Neural cell (in vitro differentiated cells): ENCODE data around the gene CCDC201. TPM values are rescaled to one million over a fixed set of nuclear protein-coding genes. Genes with fewer than 3 reads are reported as not detected.

ENCODE experiments used
- H2AFZ ChIP-seq: fragments of 200-600, 300-800 bp; sonication (generic), shearing (Covaris generic); 2 replicates; pipeline ENCODE4 v1.6.0; 2014; ENCODE audit warnings: low read depth, mild to moderate bottlenecking, antibody characterized with exemption, low read length, moderate library complexity
- H3F3A ChIP-seq: fragments of 200-600 bp; shearing (Covaris generic); 2 replicates; pipeline ENCODE4 v1.6.1; 2016; ENCODE audit warnings: mild to moderate bottlenecking, moderate library complexity, mixed read lengths, antibody characterized with exemption, low read length; ENCODE audit not compliant: insufficient read depth, poor library complexity, severe bottlenecking
- H3K27ac ChIP-seq: fragments of 200-600, 300-800 bp; sonication (generic), shearing (Covaris generic); 2 replicates; pipeline ENCODE4 v1.5.1; 2014; ENCODE audit warnings: mild to moderate bottlenecking, low read length, moderate library complexity
- H3K27me3 ChIP-seq: fragments of 300-800, 200-600 bp; sonication (generic), shearing (Covaris generic); 2 replicates; pipeline ENCODE4 v1.6.0; 2014; ENCODE audit warnings: mild to moderate bottlenecking, low read depth, low read length, moderate library complexity; ENCODE audit not compliant: insufficient read depth
- H3K36me3 ChIP-seq: fragments of 300-800, 200-600 bp; sonication (generic), shearing (Covaris generic); 2 replicates; pipeline ENCODE4 v1.5.1; 2014; ENCODE audit warnings: mild to moderate bottlenecking, antibody characterized with exemption, low read length, moderate library complexity; ENCODE audit not compliant: insufficient read depth
- H3K4me2 ChIP-seq: fragments of 300-800, 200-600 bp; sonication (generic), shearing (Covaris generic); 2 replicates; pipeline ENCODE4 v1.6.0; 2014; ENCODE audit warnings: mild to moderate bottlenecking, low read length
- H3K4me3 ChIP-seq: fragments of 300-800, 200-600 bp; sonication (generic), shearing (Covaris generic); 2 replicates; pipeline ENCODE4 v1.5.1; 2014; ENCODE audit warnings: mild to moderate bottlenecking, low read length, moderate library complexity
- H3K79me2 ChIP-seq: fragments of 200-600 bp; shearing (Covaris generic); replicated peaks from 2 replicates; pipeline ENCODE4 v1.6.0; 2014; ENCODE audit warnings: mild to moderate bottlenecking, low read length, moderate library complexity; ENCODE audit not compliant: insufficient read depth
- H3K9ac ChIP-seq: fragments of 300-800, 200-600 bp; sonication (generic), shearing (Covaris generic); 2 replicates; pipeline ENCODE4 v1.6.1; 2016; ENCODE audit warnings: mild to moderate bottlenecking, low read length, mixed read lengths
- H3K9me2 ChIP-seq: fragments of 200-600 bp; shearing (Covaris generic); 2 replicates; pipeline ENCODE4 v1.6.1; 2016; ENCODE audit warnings: mild to moderate bottlenecking, low read length, mixed read lengths; ENCODE audit not compliant: insufficient read depth
- H3K9me3 ChIP-seq: fragments of 200-600, 300-800 bp; sonication (generic), shearing (Covaris generic); 2 replicates; pipeline ENCODE4 v1.6.1; 2016; ENCODE audit warnings: mild to moderate bottlenecking, mixed run types, low read length, moderate library complexity, mixed read lengths
- H4K20me1 ChIP-seq: fragments of 200-600 bp; shearing (Covaris generic); 2 replicates; pipeline ENCODE4 v1.6.1; 2016; ENCODE audit warnings: mild to moderate bottlenecking, mixed run types; ENCODE audit not compliant: insufficient read depth
- CTCF ChIP-seq: fragments of 450-650 bp; IDR thresholded peaks from 2 replicates; pipeline ENCODE4 v1.5.1; 2014; ENCODE audit warnings: antibody characterized with exemption, mild to moderate bottlenecking, moderate library complexity; ENCODE audit not compliant: poor library complexity, severe bottlenecking
- EP300 ChIP-seq: fragments of 450-650 bp; conservative IDR thresholded peaks from 2 replicates; pipeline ENCODE4 v1.6.1; 2014; ENCODE audit warnings: antibody characterized with exemption, mild to moderate bottlenecking, moderate library complexity; ENCODE audit not compliant: poor library complexity, severe bottlenecking
- EZH2 ChIP-seq: fragments of 200-600, 300-800 bp; shearing (Covaris generic), sonication (generic); IDR thresholded peaks from 2 replicates; pipeline ENCODE4 v1.6.1; 2014; ENCODE audit warnings: antibody characterized with exemption, low read length, borderline replicate concordance, mild to moderate bottlenecking; ENCODE audit not compliant: insufficient read depth, poor library complexity, severe bottlenecking
- MXI1 ChIP-seq: fragments of 450-650 bp; conservative IDR thresholded peaks from 2 replicates; pipeline ENCODE4 v1.6.1; 2014; ENCODE audit warnings: antibody characterized with exemption, mild to moderate bottlenecking; ENCODE audit not compliant: poor library complexity, severe bottlenecking
- POLR2AphosphoS5 ChIP-seq: IDR thresholded peaks from 2 replicates; pipeline ENCODE4 v1.6.1; 2012
- RAD21 ChIP-seq: fragments of 450-650 bp; conservative IDR thresholded peaks from 2 replicates; pipeline ENCODE4 v1.6.1; 2014; ENCODE audit warnings: antibody characterized with exemption, mild to moderate bottlenecking, moderate library complexity
- SMC3 ChIP-seq: fragments of 450-650 bp; conservative IDR thresholded peaks from 2 replicates; pipeline ENCODE4 v1.6.1; 2014; ENCODE audit warnings: antibody characterized with exemption, mild to moderate bottlenecking, moderate library complexity; ENCODE audit not compliant: poor library complexity
- TAF1 ChIP-seq: IDR thresholded peaks from 2 replicates; pipeline ENCODE4 v1.6.1; 2012; ENCODE audit warnings: low read depth
- polyA plus RNA-seq: library from polyadenylated mRNA; depleted of rRNA; stranded (reverse); fragments of >200 nt; gene quantifications from 2 replicates; pipeline ENCODE4 v1.2.3, GENCODE V29; 2014
- TF ChIP-seq, protein P1 (sequence below): IDR thresholded peaks from 2 replicates; pipeline ENCODE4 v1.6.1; 2012; ENCODE audit warnings: borderline replicate concordance

CCDC201 gene
- polyA plus RNA-seq, 1 donor from 2014 or later, result not detected

DNA sequence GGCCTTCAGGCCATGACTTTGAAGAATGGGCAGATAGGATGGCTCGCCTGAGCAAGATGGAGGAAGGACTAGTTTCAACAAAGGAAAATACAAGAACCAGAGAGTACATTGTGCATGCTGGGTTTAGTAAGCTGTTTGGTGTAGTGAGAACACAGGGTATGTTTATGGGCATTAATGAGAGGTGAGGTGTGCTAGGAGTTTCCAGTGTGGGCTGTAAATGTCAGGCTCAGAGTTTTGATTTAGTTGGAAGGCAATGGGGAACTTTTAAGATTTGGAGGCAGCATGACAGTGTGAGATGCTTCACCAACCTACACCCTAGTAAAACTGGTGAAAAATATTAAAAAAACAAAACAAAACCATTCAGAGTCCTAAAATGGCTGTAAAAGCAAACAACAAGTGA is 28.7 kb upstream of the CCDC201 start:
- no peaks in the 10 kb centered on the region for H3K79me2 ChIP-seq
- H3K4me3 ChIP-seq, result no peak overlapping the region
- H4K20me1 ChIP-seq, result no peaks in the 10 kb centered on the region
- no peak overlapping the region for H3K4me2 ChIP-seq
- no peak overlapping the region for H3K9ac ChIP-seq
- TF ChIP-seq SMC3, result no peak
- no peak for TF ChIP-seq RAD21
- TF ChIP-seq MXI1, result no peak
- TF ChIP-seq, protein P1, sequence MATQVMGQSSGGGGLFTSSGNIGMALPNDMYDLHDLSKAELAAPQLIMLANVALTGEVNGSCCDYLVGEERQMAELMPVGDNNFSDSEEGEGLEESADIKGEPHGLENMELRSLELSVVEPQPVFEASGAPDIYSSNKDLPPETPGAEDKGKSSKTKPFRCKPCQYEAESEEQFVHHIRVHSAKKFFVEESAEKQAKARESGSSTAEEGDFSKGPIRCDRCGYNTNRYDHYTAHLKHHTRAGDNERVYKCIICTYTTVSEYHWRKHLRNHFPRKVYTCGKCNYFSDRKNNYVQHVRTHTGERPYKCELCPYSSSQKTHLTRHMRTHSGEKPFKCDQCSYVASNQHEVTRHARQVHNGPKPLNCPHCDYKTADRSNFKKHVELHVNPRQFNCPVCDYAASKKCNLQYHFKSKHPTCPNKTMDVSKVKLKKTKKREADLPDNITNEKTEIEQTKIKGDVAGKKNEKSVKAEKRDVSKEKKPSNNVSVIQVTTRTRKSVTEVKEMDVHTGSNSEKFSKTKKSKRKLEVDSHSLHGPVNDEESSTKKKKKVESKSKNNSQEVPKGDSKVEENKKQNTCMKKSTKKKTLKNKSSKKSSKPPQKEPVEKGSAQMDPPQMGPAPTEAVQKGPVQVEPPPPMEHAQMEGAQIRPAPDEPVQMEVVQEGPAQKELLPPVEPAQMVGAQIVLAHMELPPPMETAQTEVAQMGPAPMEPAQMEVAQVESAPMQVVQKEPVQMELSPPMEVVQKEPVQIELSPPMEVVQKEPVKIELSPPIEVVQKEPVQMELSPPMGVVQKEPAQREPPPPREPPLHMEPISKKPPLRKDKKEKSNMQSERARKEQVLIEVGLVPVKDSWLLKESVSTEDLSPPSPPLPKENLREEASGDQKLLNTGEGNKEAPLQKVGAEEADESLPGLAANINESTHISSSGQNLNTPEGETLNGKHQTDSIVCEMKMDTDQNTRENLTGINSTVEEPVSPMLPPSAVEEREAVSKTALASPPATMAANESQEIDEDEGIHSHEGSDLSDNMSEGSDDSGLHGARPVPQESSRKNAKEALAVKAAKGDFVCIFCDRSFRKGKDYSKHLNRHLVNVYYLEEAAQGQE, result no peak
- TF ChIP-seq TAF1, result no peak
- TF ChIP-seq EZH2, result no peak
- no peak for TF ChIP-seq POLR2AphosphoS5
- no peak for TF ChIP-seq CTCF
- TF ChIP-seq EP300, result no peak
- no peaks in the 10 kb centered on the region for H3K9me3 ChIP-seq
- H3K27me3 ChIP-seq, result no peaks in the 10 kb centered on the region
- H3K27ac ChIP-seq, result no peak overlapping the region
- H2AFZ ChIP-seq, result no peak overlapping the region
- H3K9me2 ChIP-seq, result no peaks in the 10 kb centered on the region
- H3K36me3 ChIP-seq, result no peaks in the 10 kb centered on the region
- H3F3A ChIP-seq, result no peaks in the 10 kb centered on the region

- Histone ChIP-seq H2AFZ (no peak overlapping the region), H3K4me3 (no peak overlapping the region), H3K9me3 (no peaks in the 10 kb centered on the region), H3K4me2 (no peak overlapping the region), H3K9me2 (no peaks in the 10 kb centered on the region), H4K20me1 (no peaks in the 10 kb centered on the region), H3K27ac (no peak overlapping the region), H3F3A (no peaks in the 10 kb centered on the region), H3K9ac (no peak overlapping the region), H3K36me3 (no peaks in the 10 kb centered on the region), H3K79me2 (no peaks in the 10 kb centered on the region), H3K27me3 (no peaks in the 10 kb centered on the region)
- TF ChIP-seq EZH2 (no peak), EP300 (no peak), RAD21 (no peak), CTCF (no peak)
- TF ChIP-seq, protein P1, result no peak
Observed at GRCh38 chr7:45898222-45898621, 25.3 kb upstream of the CCDC201 start.
